Endometrial microvascular endothelial cells (primary cell): ENCODE measurements around the gene COL23A1. TPM values are rescaled to one million over a fixed set of nuclear protein-coding genes. Genes with fewer than 3 reads are reported as not detected.

Source experiments
- in situ Hi-C: cut with HindIII; loops from 2 replicates; pipeline ENCODE4 v1.10.0; 2017; ENCODE audit warnings: low sequenced_read_pairs, low pct_unique_long_range_greater_than_20kb; ENCODE audit errors: inconsistent ontology term
- total RNA-seq: library from RNA; depleted of rRNA; stranded (reverse); fragments of >200 nt; gene quantifications from one replicate; pipeline ENCODE4 v1.2.3, GENCODE V29; 2015; ENCODE audit errors: inconsistent ontology term

Gene COL23A1
- total RNA-seq, 1 donor from 2014 or later = not detected

GRCh38 chr5:178297751-178298150 lies 292.4 kb downstream of the COL23A1 start:
- in situ Hi-C loops = no loop called here

- in situ Hi-C loops = no loop called here
Measured at GRCh38 chr5:178296066-178296465, 294.1 kb downstream of the COL23A1 start.

GRCh38 chr5:178295589-178295988 lies 294.6 kb downstream of the COL23A1 start:
- in situ Hi-C loops = no loop called here

- in situ Hi-C loops = no loop called here
Measured at GRCh38 chr5:178293815-178294214, 296.4 kb downstream of the COL23A1 start.

- in situ Hi-C loops = no loop called here
Measured at GRCh38 chr5:178293400-178293799, 296.8 kb downstream of the COL23A1 start.

GRCh38 chr5:178292826-178293205 lies 297.4 kb downstream of the COL23A1 start:
- in situ Hi-C loops = no loop called here

- in situ Hi-C loops = no loop called here
Measured at GRCh38 chr5:178291969-178292825, 298.0 kb downstream of the COL23A1 start.

GRCh38 chr5:178291161-178291561 lies 299.0 kb downstream of the COL23A1 start:
- in situ Hi-C loops = no loop called here

GRCh38 chr5:178290376-178290775 lies 299.8 kb downstream of the COL23A1 start:
- in situ Hi-C loops = no loop called here

- in situ Hi-C loops = no loop called here
Measured at GRCh38 chr5:178289438-178289837, 300.8 kb downstream of the COL23A1 start.

- in situ Hi-C loops = no loop called here
Measured at GRCh38 chr5:178288401-178289368, 301.5 kb downstream of the COL23A1 start.

- in situ Hi-C loops = no loop called here
Measured at GRCh38 chr5:178287791-178288105, 302.4 kb downstream of the COL23A1 start.

- in situ Hi-C loops = no loop called here
Measured at GRCh38 chr5:178287091-178287790, 303.0 kb downstream of the COL23A1 start.

GRCh38 chr5:178286226-178287090 lies 303.7 kb downstream of the COL23A1 start:
- in situ Hi-C loops = no loop called here

- in situ Hi-C loops = no loop called here
Measured at GRCh38 chr5:178285399-178286225, 304.6 kb downstream of the COL23A1 start.

- in situ Hi-C loops = no loop called here
Measured at GRCh38 chr5:178284996-178285395, 305.2 kb downstream of the COL23A1 start.

GRCh38 chr5:178284093-178284675 lies 306.0 kb downstream of the COL23A1 start:
- in situ Hi-C loops = no loop called here
